ENCODE data around the gene GPC1.

GPC1 gene

GRCh38 chr2:240467149-240467642, 31.7 kb downstream of the GPC1 start:
- no peak for DNase-seq (ENCODE audit: low read depth)

GRCh38 chr2:240467659-240468302, 32.3 kb downstream of the GPC1 start:
- no peak for DNase-seq (ENCODE audit: low read depth)

GRCh38 chr2:240468303-240469238, 33.1 kb downstream of the GPC1 start:
- DNase-seq (ENCODE audit: low read depth) = no peak

- DNase-seq (ENCODE audit: low read depth) = no peak
Observed at GRCh38 chr2:240469239-240469636, 33.8 kb downstream of the GPC1 start.

GRCh38 chr2:240469740-240470139, 34.3 kb downstream of the GPC1 start:
- no peak for DNase-seq (ENCODE audit: low read depth)

- DNase-seq (ENCODE audit: low read depth) = no peak
Observed at GRCh38 chr2:240472078-240472790, 36.8 kb downstream of the GPC1 start.

- no peak for DNase-seq (ENCODE audit: low read depth)
Observed at GRCh38 chr2:240473211-240473610, 37.7 kb downstream of the GPC1 start.

GRCh38 chr2:240477916-240478315, 42.5 kb downstream of the GPC1 start:
- DNase-seq (ENCODE audit: low read depth) = no peak

- DNase-seq (ENCODE audit: low read depth) = no peak
Observed at GRCh38 chr2:240478346-240479110, 43.1 kb downstream of the GPC1 start.

- DNase-seq (ENCODE audit: low read depth) = no peak
Observed at GRCh38 chr2:240479111-240479501, 43.6 kb downstream of the GPC1 start.

- no peak for DNase-seq (ENCODE audit: low read depth)
Observed at GRCh38 chr2:240480834-240481623, 45.6 kb downstream of the GPC1 start.

GRCh38 chr2:240481720-240482119, 46.3 kb downstream of the GPC1 start:
- no peak for DNase-seq (ENCODE audit: low read depth)

- no peak for DNase-seq (ENCODE audit: low read depth)
Observed at GRCh38 chr2:240482141-240482540, 46.7 kb downstream of the GPC1 start.

- DNase-seq (ENCODE audit: low read depth) = no peak
Observed at GRCh38 chr2:240491483-240491882, 56.0 kb downstream of the GPC1 start.

- DNase-seq (ENCODE audit: low read depth) = no peak
Observed at GRCh38 chr2:240494194-240494793, 58.8 kb downstream of the GPC1 start.

- DNase-seq (ENCODE audit: low read depth) = peak; percentile 18
Observed at GRCh38 chr2:240494942-240495341, 59.5 kb downstream of the GPC1 start.

- peak; percentile 52 for DNase-seq (ENCODE audit: low read depth)
Observed at GRCh38 chr2:240497082-240497481, 61.6 kb downstream of the GPC1 start.

GRCh38 chr2:240498171-240498957, 62.9 kb downstream of the GPC1 start:
- DNase-seq (ENCODE audit: low read depth) = no peak

- no peak for DNase-seq (ENCODE audit: low read depth)
Observed at GRCh38 chr2:240498958-240499260, 63.4 kb downstream of the GPC1 start.
